B cell (primary cell): ENCODE measurements around the gene RNF39. TPM values are rescaled to one million over a fixed set of nuclear protein-coding genes. Genes with fewer than 3 reads are reported as not detected.

ENCODE experiments used
- ATAC-seq: fragments of 200-7000 bp; cut with Tn5 transposase; one replicate; pipeline ENCODE4 v1.10.0; 2021; ENCODE audit warnings: low read depth, mild to moderate bottlenecking, moderate number of reproducible peaks, moderate library complexity
- CTCF ChIA-PET: fragments of 350-600 bp; sonication (Branson Sonifier 250); formaldehyde crosslinking; loops from one replicate; lab custom pipeline; 2021; ENCODE audit warnings: antibody characterized with exemption, inconsistent platforms; lab: Charles Lee
- POLR2A ChIA-PET: fragments of 350-600 bp; sonication (Branson Sonifier 250); formaldehyde crosslinking; loops from one replicate; lab custom pipeline; 2021; ENCODE audit warnings: antibody characterized with exemption; lab: Charles Lee
- DNase-seq: peaks from one replicate; pipeline ENCODE4 v3.0.0; 2013
- H2AFZ ChIP-seq: 2 replicates; pipeline ENCODE4 v1.6.1; 2012; ENCODE audit warnings: mild to moderate bottlenecking, low read depth, low read length; ENCODE audit not compliant: insufficient read depth, poor library complexity, severe bottlenecking
- H3K27ac ChIP-seq, 2 donors: 1 replicate in 1 of 2; 2 replicates in 1 of 2; pipeline ENCODE4 v1.5.1; 2012 to 2013; ENCODE audit warnings: low read length in 2 of 2, mild to moderate bottlenecking in 2 of 2, moderate library complexity in 1 of 2
- H3K27me3 ChIP-seq, 4 experiments: fragments of 200-600 bp in 1 of 4; sonication (generic) in 1 of 4; replicated peaks in 1 of 4; 1 replicate in 2 of 4; 2 replicates in 2 of 4; pipeline versions ENCODE4 v1.6.1 to v1.7.0; 2013 to 2016; ENCODE audit warnings: low read length in 3 of 4, mild to moderate bottlenecking in 2 of 4, mixed read lengths in 1 of 4, moderate library complexity in 1 of 4; ENCODE audit not compliant: insufficient read depth in 4 of 4, control insufficient read depth in 3 of 4; ENCODE audit errors: control extremely low read depth in 1 of 4
- H3K36me3 ChIP-seq, 2 experiments: replicated peaks in 1 of 2; 1 replicate in 1 of 2; 2 replicates in 1 of 2; pipeline versions ENCODE4 v1.6.1 to v1.7.1; 2013; ENCODE audit warnings: low read length in 1 of 2; ENCODE audit not compliant: insufficient read depth in 2 of 2, control insufficient read depth in 1 of 2; ENCODE audit errors: control extremely low read depth in 1 of 2, extremely low read depth in 1 of 2
- H3K4me1 ChIP-seq, 2 donors: fragments of 200-600 bp in 1 of 2; sonication (generic) in 1 of 2; 1 replicate in 1 of 2; 2 replicates in 1 of 2; pipeline versions ENCODE4 v1.5.1 to v1.6.1; 2013 to 2017; ENCODE audit warnings: low read length in 2 of 2; ENCODE audit not compliant: control insufficient read depth in 2 of 2, insufficient read depth in 2 of 2
- H3K4me2 ChIP-seq: replicated peaks from 2 replicates; pipeline ENCODE3; 2012; ENCODE audit warnings: mild to moderate bottlenecking, low read depth, low read length; ENCODE audit not compliant: poor library complexity, severe bottlenecking
- H3K4me3 ChIP-seq, 5 experiments: fragments of 200-600 bp in 1 of 5; sonication (generic) in 1 of 5; 1 replicate in 3 of 5; 2 replicates in 2 of 5; pipeline versions ENCODE4 v1.5.1 to v1.7.0; 2011 to 2016; ENCODE audit warnings: low read length in 4 of 5, mild to moderate bottlenecking in 4 of 5, low read depth in 2 of 5, control low read depth in 1 of 5, moderate library complexity in 1 of 5; ENCODE audit not compliant: insufficient read depth in 1 of 5; ENCODE audit errors: control extremely low read depth in 1 of 5, extremely low read depth in 1 of 5
- H3K79me2 ChIP-seq: fragments of 200-600 bp; sonication (generic); one replicate; pipeline ENCODE4 v1.6.0; 2016; ENCODE audit warnings: low read length; ENCODE audit not compliant: control insufficient read depth, insufficient read depth
- H3K9ac ChIP-seq: fragments of 200-600 bp; sonication (generic); 2 replicates; pipeline ENCODE4 v1.6.1; 2017; ENCODE audit warnings: mild to moderate bottlenecking, low read length, moderate library complexity
- H3K9me3 ChIP-seq, 3 donors: one replicate each; pipeline versions ENCODE4 v1.6.1 to v1.7.1; 2013; ENCODE audit warnings: low read length in 2 of 3; ENCODE audit not compliant: control insufficient read depth in 2 of 3, insufficient read depth in 1 of 3; ENCODE audit errors: control extremely low read depth in 1 of 3
- H4K20me1 ChIP-seq: 2 replicates; pipeline ENCODE4 v1.6.0; 2012; ENCODE audit warnings: mild to moderate bottlenecking, low read length; ENCODE audit not compliant: insufficient read depth, control insufficient read depth, poor library complexity, severe bottlenecking
- H3K27ac Mint-ChIP-seq: one replicate; pipeline ENCODE4 v1.8.0; 2021; ENCODE audit warnings: mixed read lengths
- H3K27me3 Mint-ChIP-seq: one replicate; pipeline ENCODE4 v1.8.0; 2021; ENCODE audit warnings: mixed read lengths
- H3K4me1 Mint-ChIP-seq: one replicate; pipeline ENCODE4 v1.8.0; 2021; ENCODE audit warnings: mixed read lengths
- H3K4me3 Mint-ChIP-seq: one replicate; pipeline ENCODE4 v1.8.0; 2021; ENCODE audit warnings: mixed read lengths
- H3K9me3 Mint-ChIP-seq: one replicate; pipeline ENCODE4 v1.8.0; 2022; ENCODE audit warnings: mixed read lengths; ENCODE audit not compliant: insufficient read depth
- CTCF ChIP-seq: fragments of 200-600 bp; IDR thresholded peaks from one replicate; pipeline ENCODE4 v1.8.0; 2022; ENCODE audit warnings: antibody characterized with exemption, mild to moderate bottlenecking
- EZH2 ChIP-seq: IDR thresholded peaks from 2 replicates; pipeline ENCODE4 v1.6.1; 2012; ENCODE audit warnings: borderline replicate concordance, low read depth, mild to moderate bottlenecking, moderate library complexity, low read length; ENCODE audit not compliant: insufficient read depth, poor library complexity, severe bottlenecking
- WGBS: methylation state at CpG from one replicate; pipeline ENCODE4 v1.1.5; 2013; ENCODE audit warnings: missing lambda C conversion rate; ENCODE audit not compliant: insufficient coverage; 5-methylcytosine and 5-hydroxymethylcytosine counted together
- intact Hi-C: fragments of 100-400 bp; cut with micrococcal nuclease; formaldehyde crosslinking; loops from one replicate; pipeline ENCODE4 v1.10.0; 2022
- polyA plus RNA-seq: library from polyadenylated mRNA; depleted of rRNA; stranded (reverse); fragments of >200 nt; gene quantifications from 2 replicates; pipeline ENCODE4 v1.2.3, GENCODE V29; 2012
- total RNA-seq, 2 donors: library from RNA; stranded (reverse); fragments of 120-200 nt in 1 of 2; gene quantifications; 1 replicate in 1 of 2; 2 replicates in 1 of 2; pipeline versions ENCODE4 v1.2.3 to v1.2.4, GENCODE V29; 2013 to 2022

Gene RNF39
- total and polyA plus RNA-seq, 2 donors (not counting 1 experiment from before 2014, with no cell fraction given), result not detected

DNA sequence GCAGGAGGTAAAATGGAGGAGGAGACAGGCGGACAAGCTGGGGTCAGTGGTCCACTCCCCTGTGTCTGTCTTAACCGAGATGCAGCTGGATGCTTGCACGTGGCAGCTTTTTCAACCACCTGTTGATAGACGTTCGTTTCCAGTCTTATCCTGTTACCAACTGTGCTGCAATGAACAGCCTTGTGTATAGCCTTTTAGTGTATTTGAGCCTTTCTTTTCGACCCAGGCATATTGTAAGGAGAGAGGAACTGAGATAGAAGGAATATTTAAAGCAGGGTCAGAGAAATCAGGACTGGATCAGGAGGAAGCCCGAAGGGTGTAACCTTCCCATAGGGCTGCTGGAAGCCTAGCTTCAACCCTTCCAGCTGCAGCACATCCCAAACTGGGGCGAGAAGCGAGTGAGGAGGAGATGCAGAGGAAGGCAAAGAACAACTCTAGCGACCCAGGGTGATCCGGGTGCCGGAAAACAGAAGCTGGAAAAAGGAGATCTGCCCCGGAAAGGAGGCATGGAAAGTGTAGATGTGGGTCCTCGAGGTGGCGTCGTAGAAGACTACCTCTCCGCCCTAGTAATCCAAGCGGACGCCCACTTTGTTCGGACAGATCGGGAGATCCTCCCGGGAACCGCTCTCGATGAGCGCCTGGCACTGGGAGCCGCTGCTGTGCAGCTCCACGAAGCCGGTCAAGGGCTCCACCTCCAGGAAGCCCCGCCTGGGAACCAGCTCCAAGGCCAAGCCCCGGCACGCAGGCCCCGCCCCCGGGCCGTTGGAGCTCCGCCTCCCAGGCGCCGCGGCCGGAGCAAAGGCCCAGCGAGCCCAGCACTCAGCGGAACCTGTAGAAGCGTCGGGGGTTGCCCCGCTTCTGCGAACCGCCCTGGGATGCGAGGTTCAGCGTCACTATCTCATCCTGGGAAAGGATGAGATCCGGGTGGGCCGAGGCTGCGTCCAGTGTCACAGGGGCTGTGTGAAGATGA, 26.2 kb upstream of the RNF39 start:
- ChIA-PET POLR2A (interaction anchor here (0.7 to 1.0 kb wide), 2 partner anchors 31 to 41 kb away, joined by 3 read pairs; partner anchors contain the start of gene POLR1H), CTCF (interaction anchor here (0.7 to 3.7 kb wide), 14 partner anchors 14 to 985 kb away, joined by 3 to 44 read pairs (median 4); partner anchors contain the start of genes PPP1R11, TRIM26 and TRIM40)
- Mint-ChIP-seq H3K27ac (no peak overlapping the region), H3K27me3 (peaks cover 54% of the 10 kb centered on the region), H3K4me3 (peak overlapping the region; percentile 91), H3K9me3 (no peaks in the 10 kb centered on the region), H3K4me1 (peaks cover 36% of the 10 kb centered on the region)
- DNase-seq (peak; percentile 67), ATAC-seq (peak; percentile 70)
- no peaks in the 10 kb centered on the region for H3K36me3 ChIP-seq
- H3K27ac ChIP-seq, result no peak overlapping the region
- peaks cover 3 to 79% (median 60%) of the 10 kb centered on the region in 4 experiments for H3K27me3 ChIP-seq
- peak overlapping the region; percentile 41 to 62 (median 50) for H3K4me3 ChIP-seq
- H3K79me2 ChIP-seq, result no peaks in the 10 kb centered on the region
- H3K9me3 ChIP-seq, result peaks cover 0 to 15% (median 0%) of the 10 kb centered on the region in 3 donors
- 2% methylated on average over 45 of the region's 51 CpGs for WGBS
- peak overlapping the region; percentile 56 for H3K9ac ChIP-seq
- H3K4me2 ChIP-seq, result peak overlapping the region; percentile 82
- no peak for TF ChIP-seq CTCF
- TF ChIP-seq EZH2, result no peak
- intact Hi-C loops, result loop anchor here (1.0 to 10.0 kb wide), 4 partner anchors 41 to 223 kb away; partner anchors contain the start of gene TRIM39
- H3K4me1 ChIP-seq, result peaks cover 42 to 47% of the 10 kb centered on the region in 2 donors
- H4K20me1 ChIP-seq, result no peaks in the 10 kb centered on the region
- peak overlapping the region; percentile 71 for H2AFZ ChIP-seq
